H9 (cell line): ENCODE measurements around the gene ZC3H8. TPM values are rescaled to one million over a fixed set of nuclear protein-coding genes. Genes with fewer than 3 reads are reported as not detected.

Experiments
- DNase-seq: peaks from one replicate; pipeline ENCODE4 v3.0.0-alpha.2; 2017
- H2AFZ ChIP-seq: one replicate; pipeline ENCODE4 v1.6.1; 2013; ENCODE audit warnings: mild to moderate bottlenecking, low read length, control low read depth, moderate library complexity
- H2AK5ac ChIP-seq: 2 replicates; pipeline ENCODE4 v1.6.1; 2013; ENCODE audit warnings: low read length, control low read depth, mixed read lengths; ENCODE audit not compliant: insufficient read length
- H2BK120ac ChIP-seq: one replicate; pipeline ENCODE4 v1.6.1; 2013; ENCODE audit warnings: low read depth, mild to moderate bottlenecking, low read length, control low read depth, inconsistent platforms; ENCODE audit not compliant: poor library complexity, severe bottlenecking
- H2BK12ac ChIP-seq: 2 replicates; pipeline ENCODE4 v1.6.1; 2013; ENCODE audit warnings: low read length, control low read depth, mixed read lengths, low read depth; ENCODE audit not compliant: insufficient read length
- H2BK15ac ChIP-seq: 2 replicates; pipeline ENCODE4 v1.6.1; 2013; ENCODE audit warnings: low read depth, low read length, control low read depth
- H2BK20ac ChIP-seq: one replicate; pipeline ENCODE4 v1.6.1; 2013; ENCODE audit warnings: low read depth, mild to moderate bottlenecking, low read length, control low read depth, inconsistent platforms; ENCODE audit not compliant: poor library complexity, severe bottlenecking
- H2BK5ac ChIP-seq: 2 replicates; pipeline ENCODE4 v1.6.1; 2013; ENCODE audit warnings: low read length, control low read depth, mixed read lengths; ENCODE audit not compliant: insufficient read length
- H3K14ac ChIP-seq: 2 replicates; pipeline ENCODE4 v1.6.1; 2013; ENCODE audit warnings: low read length, control low read depth; ENCODE audit not compliant: insufficient read depth
- H3K18ac ChIP-seq: 2 replicates; pipeline ENCODE4 v1.6.1; 2013; ENCODE audit warnings: low read depth, mild to moderate bottlenecking, mixed read lengths, low read length, control low read depth; ENCODE audit not compliant: insufficient read length
- H3K23ac ChIP-seq: 2 replicates; pipeline ENCODE4 v1.6.1; 2013; ENCODE audit warnings: low read length, control low read depth, mixed read lengths, low read depth; ENCODE audit not compliant: insufficient read length
- H3K23me2 ChIP-seq: 2 replicates; pipeline ENCODE4 v1.6.1; 2013; ENCODE audit warnings: low read depth, mild to moderate bottlenecking, mixed read lengths, low read length, control low read depth; ENCODE audit not compliant: insufficient read length, poor library complexity, severe bottlenecking
- H3K27ac ChIP-seq: 2 replicates; pipeline ENCODE4 v1.5.1; 2013; ENCODE audit warnings: low read length, control low read depth, mixed read lengths, low read depth; ENCODE audit not compliant: insufficient read length
- H3K27me3 ChIP-seq: 2 replicates; pipeline ENCODE4 v1.6.1; 2013; ENCODE audit warnings: low read length, control low read depth, inconsistent platforms; ENCODE audit not compliant: insufficient read depth
- H3K4ac ChIP-seq: 2 replicates; pipeline ENCODE4 v1.6.1; 2013; ENCODE audit warnings: low read depth, mild to moderate bottlenecking, control low read depth, inconsistent platforms, low read length, moderate library complexity
- H3K4me1 ChIP-seq: 2 replicates; pipeline ENCODE4 v1.6.1; 2013; ENCODE audit warnings: low read length, control low read depth, inconsistent platforms; ENCODE audit not compliant: insufficient read depth
- H3K4me2 ChIP-seq: 2 replicates; pipeline ENCODE4 v1.6.1; 2013; ENCODE audit warnings: low read length, control low read depth, mixed read lengths; ENCODE audit not compliant: insufficient read length, insufficient read depth
- H3K56ac ChIP-seq: 2 replicates; pipeline ENCODE4 v1.6.1; 2013; ENCODE audit warnings: low read depth, mild to moderate bottlenecking, mixed read lengths, low read length, control low read depth; ENCODE audit not compliant: insufficient read length
- H3K79me1 ChIP-seq: 2 replicates; pipeline ENCODE4 v1.6.1; 2013; ENCODE audit warnings: low read depth, mild to moderate bottlenecking, moderate library complexity, low read length, control low read depth, inconsistent platforms; ENCODE audit not compliant: insufficient read depth, poor library complexity, severe bottlenecking
- H3K79me2 ChIP-seq: 2 replicates; pipeline ENCODE4 v1.6.1; 2013; ENCODE audit warnings: low read length, control low read depth, inconsistent platforms; ENCODE audit not compliant: insufficient read depth
- H3K9ac ChIP-seq: 2 replicates; pipeline ENCODE4 v1.6.1; 2013; ENCODE audit warnings: low read length, control low read depth, mixed read lengths; ENCODE audit not compliant: insufficient read length; ENCODE audit errors: extremely low read depth
- H3K9me3 ChIP-seq: one replicate; pipeline ENCODE4 v1.6.1; 2013; ENCODE audit warnings: low read depth, low read length, inconsistent platforms; ENCODE audit not compliant: control insufficient read depth
- H3T11ph ChIP-seq: one replicate; pipeline ENCODE4 v1.6.1; 2013; ENCODE audit warnings: mild to moderate bottlenecking, low read length, control low read depth, inconsistent platforms
- H4K20me1 ChIP-seq: one replicate; pipeline ENCODE4 v1.6.1; 2013; ENCODE audit not compliant: control insufficient read depth, insufficient read length, insufficient read depth
- H4K5ac ChIP-seq: 2 replicates; pipeline ENCODE4 v1.6.1; 2013; ENCODE audit warnings: low read depth, mild to moderate bottlenecking, mixed read lengths, low read length, control low read depth; ENCODE audit not compliant: insufficient read length
- H4K8ac ChIP-seq: replicated peaks from 2 replicates; pipeline ENCODE4 v1.6.1; 2013; ENCODE audit warnings: low read length, control low read depth, mixed read lengths, low read depth; ENCODE audit not compliant: insufficient read length
- H4K91ac ChIP-seq: 2 replicates; pipeline ENCODE4 v1.6.1; 2013; ENCODE audit warnings: low read depth, mild to moderate bottlenecking, moderate library complexity, mixed read lengths, low read length, control low read depth; ENCODE audit not compliant: insufficient read length
- H3K27ac Mint-ChIP-seq, 3 experiments: 2 replicates in 2 of 3; 3 replicates in 1 of 3; pipeline ENCODE4 v1.8.0; 2020 to 2021; ENCODE audit warnings: mixed read lengths in 3 of 3, mild to moderate bottlenecking in 1 of 3, moderate library complexity in 1 of 3
- H3K27me3 Mint-ChIP-seq: 2 replicates; pipeline ENCODE4 v1.8.0; 2021; ENCODE audit warnings: low read depth, mild to moderate bottlenecking, moderate library complexity, mixed read lengths
- H3K36me3 Mint-ChIP-seq, 3 experiments: 2 replicates in 2 of 3; 3 replicates in 1 of 3; pipeline ENCODE4 v1.8.0; 2020 to 2021; ENCODE audit warnings: low read depth in 3 of 3, mixed read lengths in 3 of 3; ENCODE audit not compliant: insufficient read depth in 1 of 3
- H3K4me1 Mint-ChIP-seq, 2 experiments: 2 replicates each; pipeline ENCODE4 v1.8.0; 2020; ENCODE audit warnings: mixed read lengths in 2 of 2
- H3K4me3 Mint-ChIP-seq, 2 experiments: 2 replicates in 1 of 2; 3 replicates in 1 of 2; pipeline ENCODE4 v1.8.0; 2020 to 2021; ENCODE audit warnings: mild to moderate bottlenecking in 2 of 2, mixed read lengths in 2 of 2, moderate library complexity in 1 of 2
- H3K9me3 Mint-ChIP-seq, 2 experiments: 2 replicates in 1 of 2; 3 replicates in 1 of 2; pipeline ENCODE4 v1.8.0; 2020; ENCODE audit warnings: mild to moderate bottlenecking in 2 of 2, mixed read lengths in 2 of 2, moderate library complexity in 1 of 2
- WGBS: extraction: QIAGEN DNeasy Blood & Tissue Kit; methylation state at CpG from one replicate; pipeline ENCODE4 v1.1.7; 2013; ENCODE audit warnings: missing lambda C conversion rate, low lambda C conversion rate, mixed read lengths; ENCODE audit not compliant: insufficient read length; ENCODE audit errors: extremely low coverage; 5-methylcytosine and 5-hydroxymethylcytosine counted together
- total RNA-seq: library from RNA; stranded (reverse); gene quantifications from 2 replicates; pipeline ENCODE4 v1.2.1, GENCODE V29; 2021
- TF ChIP-seq, protein P1 (sequence below): fragments of 200-600 bp; sonication (generic); conservative IDR thresholded peaks from 3 replicates; pipeline ENCODE4 v1.8.0; 2021; ENCODE audit warnings: antibody characterized with exemption, mild to moderate bottlenecking

The ZC3H8 gene
- total RNA-seq, 1 experiment from 2014 or later: 6.9 TPM

DNA sequence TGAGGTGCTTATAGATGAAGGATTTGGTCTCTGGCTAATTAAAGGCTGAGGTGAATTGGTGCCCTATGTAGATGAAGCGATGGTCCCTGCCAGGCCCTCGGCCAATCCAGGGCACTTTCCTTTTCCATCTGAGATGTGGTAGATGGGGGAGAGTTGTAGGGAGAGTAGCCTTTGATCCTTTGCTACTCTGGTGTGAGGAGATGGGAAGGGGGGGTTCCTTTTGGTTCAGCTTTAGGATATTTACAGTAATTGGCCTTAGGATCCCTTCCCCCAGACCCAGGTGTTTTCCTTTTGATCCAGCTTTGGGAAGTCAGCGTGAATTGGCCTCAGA lies 5.4 kb upstream of the ZC3H8 start:
- Mint-ChIP-seq H3K4me3 (no peak overlapping the region), H3K27ac (peak overlapping the region in 1 of 3 experiments; percentile 83; a peak in 1 of 7 replicates), H3K4me1 (peaks cover 4 to 15% of the 10 kb centered on the region in 2 experiments), H3K27me3 (peaks cover 3% of the 10 kb centered on the region; the same call in 1 of the 2 replicates), H3K9me3 (peaks cover 16 to 19% of the 10 kb centered on the region in 2 experiments), H3K36me3 (peaks cover 0 to 17% (median 6%) of the 10 kb centered on the region in 3 experiments; a peak in 4 of 7 replicates)
- peak; percentile 24 for DNase-seq
- Histone ChIP-seq H3K4me2 (no peak overlapping the region), H3K23me2 (no peaks in the 10 kb centered on the region), H3K18ac (no peak overlapping the region), H2BK15ac (no peak overlapping the region), H3K14ac (no peak overlapping the region), H3K4ac (no peak overlapping the region), H3K79me1 (no peaks in the 10 kb centered on the region), H2AFZ (peak overlapping the region; percentile 78), H3K27me3 (no peaks in the 10 kb centered on the region), H2BK120ac (no peak overlapping the region), H4K5ac (no peak overlapping the region), H3K79me2 (no peaks in the 10 kb centered on the region), H3K27ac (no peak overlapping the region), H3T11ph (no peak overlapping the region), H4K91ac (no peak overlapping the region), H2AK5ac (no peak overlapping the region), H3K23ac (no peak overlapping the region), H3K9me3 (no peaks in the 10 kb centered on the region), H2BK5ac (no peak overlapping the region), H3K4me1 (peaks cover 4% of the 10 kb centered on the region; the same call in 1 of the 2 replicates), H2BK12ac (no peak overlapping the region), H4K20me1 (no peaks in the 10 kb centered on the region), H3K9ac (no peak overlapping the region), H2BK20ac (no peak overlapping the region), H4K8ac (no peak overlapping the region), H3K56ac (no peak overlapping the region)
- TF ChIP-seq, protein P1, sequence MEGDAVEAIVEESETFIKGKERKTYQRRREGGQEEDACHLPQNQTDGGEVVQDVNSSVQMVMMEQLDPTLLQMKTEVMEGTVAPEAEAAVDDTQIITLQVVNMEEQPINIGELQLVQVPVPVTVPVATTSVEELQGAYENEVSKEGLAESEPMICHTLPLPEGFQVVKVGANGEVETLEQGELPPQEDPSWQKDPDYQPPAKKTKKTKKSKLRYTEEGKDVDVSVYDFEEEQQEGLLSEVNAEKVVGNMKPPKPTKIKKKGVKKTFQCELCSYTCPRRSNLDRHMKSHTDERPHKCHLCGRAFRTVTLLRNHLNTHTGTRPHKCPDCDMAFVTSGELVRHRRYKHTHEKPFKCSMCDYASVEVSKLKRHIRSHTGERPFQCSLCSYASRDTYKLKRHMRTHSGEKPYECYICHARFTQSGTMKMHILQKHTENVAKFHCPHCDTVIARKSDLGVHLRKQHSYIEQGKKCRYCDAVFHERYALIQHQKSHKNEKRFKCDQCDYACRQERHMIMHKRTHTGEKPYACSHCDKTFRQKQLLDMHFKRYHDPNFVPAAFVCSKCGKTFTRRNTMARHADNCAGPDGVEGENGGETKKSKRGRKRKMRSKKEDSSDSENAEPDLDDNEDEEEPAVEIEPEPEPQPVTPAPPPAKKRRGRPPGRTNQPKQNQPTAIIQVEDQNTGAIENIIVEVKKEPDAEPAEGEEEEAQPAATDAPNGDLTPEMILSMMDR: no peak
- WGBS: no CpG with 5 or more reads among the region's 3 CpGs
